GM12878 (cell line): ENCODE data around the gene NUDT13. TPM values are rescaled to one million over a fixed set of nuclear protein-coding genes. Genes with fewer than 3 reads are reported as not detected.

Source experiments
- BRCA1 ChIP-seq: IDR thresholded peaks from 2 replicates; pipeline ENCODE4 v1.6.1; 2011; ENCODE audit warnings: low read depth, low read length, improper control_type of control experiment
- FOXK2 ChIP-seq: fragments of 450-650 bp; IDR thresholded peaks from 2 replicates; pipeline ENCODE4 v1.6.1; 2017; ENCODE audit warnings: mild to moderate bottlenecking, moderate library complexity
- GATAD2B ChIP-seq: fragments of 450-650 bp; conservative IDR thresholded peaks from 2 replicates; pipeline ENCODE4 v1.6.1; 2017; ENCODE audit warnings: low read depth, mild to moderate bottlenecking, moderate library complexity
- MEF2A ChIP-seq: IDR thresholded peaks from 2 replicates; pipeline ENCODE4 v1.6.1; 2011; ENCODE audit warnings: low read depth, mild to moderate bottlenecking, low read length, moderate library complexity; ENCODE audit not compliant: insufficient read depth
- MEF2B ChIP-seq: fragments of 450-650 bp; IDR thresholded peaks from 2 replicates; pipeline ENCODE4 v1.6.1; 2018; ENCODE audit warnings: mild to moderate bottlenecking, moderate library complexity; ENCODE audit not compliant: partially characterized antibody, poor library complexity, severe bottlenecking
- MLLT1 ChIP-seq: fragments of 450-650 bp; IDR thresholded peaks from 2 replicates; pipeline ENCODE4 v1.6.1; 2016; ENCODE audit warnings: mild to moderate bottlenecking
- PAX8 ChIP-seq: fragments of 450-650 bp; IDR thresholded peaks from 2 replicates; pipeline ENCODE4 v1.6.1; 2017; ENCODE audit warnings: mild to moderate bottlenecking, moderate library complexity
- PBX3 ChIP-seq: IDR thresholded peaks from 2 replicates; pipeline ENCODE4 v1.6.1; 2011; ENCODE audit warnings: mild to moderate bottlenecking, low read depth, low read length, moderate library complexity; ENCODE audit not compliant: insufficient replicate concordance
- RCOR1 ChIP-seq: conservative IDR thresholded peaks from 2 replicates; pipeline ENCODE4 v1.6.1; 2012; ENCODE audit warnings: low read depth, low read length, improper control_type of control experiment
- ZNF24 ChIP-seq: fragments of 450-650 bp; IDR thresholded peaks from 2 replicates; pipeline ENCODE4 v1.6.1; 2017; ENCODE audit warnings: antibody characterized with exemption, mild to moderate bottlenecking
- ZNF384 ChIP-seq: IDR thresholded peaks from 2 replicates; pipeline ENCODE4 v1.6.1; 2012; ENCODE audit warnings: low read depth, mild to moderate bottlenecking, low read length, improper control_type of control experiment, borderline replicate concordance
- polyA plus RNA-seq, 11 experiments: library from polyadenylated mRNA; depleted of rRNA in 4 of 11; unstranded in 6 of 11; stranded (reverse) in 5 of 11; fragments of >200 nt; fragmentation: Nextera tagmentation in 4 of 11; fragmentation: Illumina TruSeq in 1 of 11; extraction: Ambion mirVana in 4 of 11; extraction: Trizol in 1 of 11; gene quantifications; 1 replicate in 1 of 11; 2 replicates in 10 of 11; pipeline versions ENCODE4 v1.2.1 to v1.2.3, GENCODE V29; 2011 to 2016; ENCODE audit warnings: inconsistent platforms in 2 of 11, missing spikeins in 2 of 11, low read depth in 1 of 11
- total RNA-seq, 4 experiments: library from RNA; depleted of rRNA in 3 of 4; stranded (reverse); fragments of >200 nt in 3 of 4; fragmentation: Illumina TruSeq in 1 of 4; extraction: Trizol in 1 of 4; gene quantifications; 2 replicates each; pipeline versions ENCODE4 v1.2.1 to v1.2.3, GENCODE V29; 2013 to 2021
- TF ChIP-seq, protein P1 (sequence below): IDR thresholded peaks from 2 replicates; pipeline ENCODE4 v1.6.1; 2012; ENCODE audit warnings: low read depth, low read length, improper control_type of control experiment
- TF ChIP-seq, protein P2 (sequence below), 3 experiments: IDR thresholded peaks in 2 of 3; conservative IDR thresholded peaks in 1 of 3; 2 replicates each; pipeline ENCODE4 v1.5.1; 2011; ENCODE audit warnings: low read depth in 3 of 3, low read length in 3 of 3, mild to moderate bottlenecking in 3 of 3, control low read depth in 2 of 3, moderate library complexity in 2 of 3, inconsistent platforms in 1 of 3, mixed read lengths in 1 of 3; ENCODE audit not compliant: control insufficient read depth in 2 of 3, insufficient read depth in 1 of 3; ENCODE audit errors: extremely low read depth in 1 of 3
- TF ChIP-seq, protein P3 (sequence below): fragments of 450-650 bp; IDR thresholded peaks from 2 replicates; pipeline ENCODE4 v1.6.1; 2017; ENCODE audit warnings: mild to moderate bottlenecking
- TF ChIP-seq, protein P4 (sequence below): IDR thresholded peaks from 2 replicates; pipeline ENCODE4 v1.6.1; 2012; ENCODE audit warnings: improper control_type of control experiment, low read depth, low read length; ENCODE audit not compliant: insufficient replicate concordance

The NUDT13 gene
- total and polyA plus RNA-seq, 10 of the 15 experiments (the other 5 are each of a cell fraction or from before 2014, with no cell fraction given) = 0.72 to 6.1 (median 1.9) TPM

DNA sequence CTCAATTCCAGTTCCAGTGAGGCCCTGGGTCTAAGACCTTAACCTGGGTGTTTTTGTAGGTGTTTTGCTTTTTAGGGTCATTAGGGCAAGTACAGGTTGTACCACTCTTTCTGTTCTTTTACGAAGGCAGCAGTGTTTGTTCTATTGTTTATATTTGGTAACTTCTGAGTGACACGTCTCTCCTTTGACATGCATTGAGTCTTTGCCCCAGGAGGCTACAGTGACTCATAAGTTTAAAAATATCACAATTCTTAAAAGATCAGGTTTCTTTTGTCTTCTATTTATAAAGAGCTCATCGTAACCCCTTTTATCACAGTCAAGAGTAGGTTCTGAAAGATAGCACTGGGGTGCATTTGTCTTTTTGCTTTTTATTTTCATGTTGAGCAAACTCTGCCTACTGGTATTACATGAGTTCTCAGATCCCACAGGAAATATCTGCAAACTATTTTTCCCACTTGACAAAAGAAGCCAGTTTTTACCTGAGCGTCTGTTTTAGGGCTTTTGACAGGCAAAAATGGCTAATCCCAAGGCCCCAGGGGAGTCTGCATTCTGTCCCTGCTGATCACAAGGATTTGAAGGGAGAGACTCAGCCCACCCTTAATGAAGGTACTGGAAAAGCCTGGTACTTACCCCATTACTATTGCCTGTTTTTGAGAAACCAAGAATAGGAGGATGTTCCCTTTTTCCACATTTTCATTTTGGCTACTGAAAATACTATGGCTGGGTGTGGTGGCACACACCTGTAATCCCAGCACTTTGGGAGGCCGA lies 7.9 kb downstream of the NUDT13 start (continued):
- 0 out of 2 replicates have a peak, but pooled peaks have one; percentile 46 for TF ChIP-seq GATAD2B
- TF ChIP-seq, protein P1, sequence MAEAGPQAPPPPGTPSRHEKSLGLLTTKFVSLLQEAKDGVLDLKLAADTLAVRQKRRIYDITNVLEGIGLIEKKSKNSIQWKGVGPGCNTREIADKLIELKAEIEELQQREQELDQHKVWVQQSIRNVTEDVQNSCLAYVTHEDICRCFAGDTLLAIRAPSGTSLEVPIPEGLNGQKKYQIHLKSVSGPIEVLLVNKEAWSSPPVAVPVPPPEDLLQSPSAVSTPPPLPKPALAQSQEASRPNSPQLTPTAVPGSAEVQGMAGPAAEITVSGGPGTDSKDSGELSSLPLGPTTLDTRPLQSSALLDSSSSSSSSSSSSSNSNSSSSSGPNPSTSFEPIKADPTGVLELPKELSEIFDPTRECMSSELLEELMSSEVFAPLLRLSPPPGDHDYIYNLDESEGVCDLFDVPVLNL = no peak
- TF ChIP-seq FOXK2 = no peak
- no peak for TF ChIP-seq RCOR1
- 0 out of 2 replicates have a peak, but pooled peaks have one; percentile 28 for TF ChIP-seq MLLT1
- TF ChIP-seq MEF2A = peak; percentile 97
- TF ChIP-seq PAX8 = 0 out of 2 replicates have a peak, but pooled peaks have one; percentile 46
- TF ChIP-seq BRCA1 = no peak
- peak; percentile 54; the same call in 1 of the 2 replicates for TF ChIP-seq ZNF24
- TF ChIP-seq, protein P2, sequence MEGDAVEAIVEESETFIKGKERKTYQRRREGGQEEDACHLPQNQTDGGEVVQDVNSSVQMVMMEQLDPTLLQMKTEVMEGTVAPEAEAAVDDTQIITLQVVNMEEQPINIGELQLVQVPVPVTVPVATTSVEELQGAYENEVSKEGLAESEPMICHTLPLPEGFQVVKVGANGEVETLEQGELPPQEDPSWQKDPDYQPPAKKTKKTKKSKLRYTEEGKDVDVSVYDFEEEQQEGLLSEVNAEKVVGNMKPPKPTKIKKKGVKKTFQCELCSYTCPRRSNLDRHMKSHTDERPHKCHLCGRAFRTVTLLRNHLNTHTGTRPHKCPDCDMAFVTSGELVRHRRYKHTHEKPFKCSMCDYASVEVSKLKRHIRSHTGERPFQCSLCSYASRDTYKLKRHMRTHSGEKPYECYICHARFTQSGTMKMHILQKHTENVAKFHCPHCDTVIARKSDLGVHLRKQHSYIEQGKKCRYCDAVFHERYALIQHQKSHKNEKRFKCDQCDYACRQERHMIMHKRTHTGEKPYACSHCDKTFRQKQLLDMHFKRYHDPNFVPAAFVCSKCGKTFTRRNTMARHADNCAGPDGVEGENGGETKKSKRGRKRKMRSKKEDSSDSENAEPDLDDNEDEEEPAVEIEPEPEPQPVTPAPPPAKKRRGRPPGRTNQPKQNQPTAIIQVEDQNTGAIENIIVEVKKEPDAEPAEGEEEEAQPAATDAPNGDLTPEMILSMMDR (IDR thresholded peaks at IDR 0.05 in 2 of 3, conservative IDR thresholded peaks at IDR 0.05 in 1 of 3; ENCODE audit: control insufficient read depth in 2 of 3, extremely low read depth in 1 of 3, insufficient read depth in 1 of 3, low read depth in 3 of 3, low read length in 3 of 3) = no peak
- TF ChIP-seq ZNF384 = no peak
- peak; percentile 85 for TF ChIP-seq PBX3
- TF ChIP-seq MEF2B = peak; percentile 96
- TF ChIP-seq, protein P3, sequence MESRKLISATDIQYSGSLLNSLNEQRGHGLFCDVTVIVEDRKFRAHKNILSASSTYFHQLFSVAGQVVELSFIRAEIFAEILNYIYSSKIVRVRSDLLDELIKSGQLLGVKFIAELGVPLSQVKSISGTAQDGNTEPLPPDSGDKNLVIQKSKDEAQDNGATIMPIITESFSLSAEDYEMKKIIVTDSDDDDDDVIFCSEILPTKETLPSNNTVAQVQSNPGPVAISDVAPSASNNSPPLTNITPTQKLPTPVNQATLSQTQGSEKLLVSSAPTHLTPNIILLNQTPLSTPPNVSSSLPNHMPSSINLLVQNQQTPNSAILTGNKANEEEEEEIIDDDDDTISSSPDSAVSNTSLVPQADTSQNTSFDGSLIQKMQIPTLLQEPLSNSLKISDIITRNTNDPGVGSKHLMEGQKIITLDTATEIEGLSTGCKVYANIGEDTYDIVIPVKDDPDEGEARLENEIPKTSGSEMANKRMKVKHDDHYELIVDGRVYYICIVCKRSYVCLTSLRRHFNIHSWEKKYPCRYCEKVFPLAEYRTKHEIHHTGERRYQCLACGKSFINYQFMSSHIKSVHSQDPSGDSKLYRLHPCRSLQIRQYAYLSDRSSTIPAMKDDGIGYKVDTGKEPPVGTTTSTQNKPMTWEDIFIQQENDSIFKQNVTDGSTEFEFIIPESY = no peak
- TF ChIP-seq, protein P4, sequence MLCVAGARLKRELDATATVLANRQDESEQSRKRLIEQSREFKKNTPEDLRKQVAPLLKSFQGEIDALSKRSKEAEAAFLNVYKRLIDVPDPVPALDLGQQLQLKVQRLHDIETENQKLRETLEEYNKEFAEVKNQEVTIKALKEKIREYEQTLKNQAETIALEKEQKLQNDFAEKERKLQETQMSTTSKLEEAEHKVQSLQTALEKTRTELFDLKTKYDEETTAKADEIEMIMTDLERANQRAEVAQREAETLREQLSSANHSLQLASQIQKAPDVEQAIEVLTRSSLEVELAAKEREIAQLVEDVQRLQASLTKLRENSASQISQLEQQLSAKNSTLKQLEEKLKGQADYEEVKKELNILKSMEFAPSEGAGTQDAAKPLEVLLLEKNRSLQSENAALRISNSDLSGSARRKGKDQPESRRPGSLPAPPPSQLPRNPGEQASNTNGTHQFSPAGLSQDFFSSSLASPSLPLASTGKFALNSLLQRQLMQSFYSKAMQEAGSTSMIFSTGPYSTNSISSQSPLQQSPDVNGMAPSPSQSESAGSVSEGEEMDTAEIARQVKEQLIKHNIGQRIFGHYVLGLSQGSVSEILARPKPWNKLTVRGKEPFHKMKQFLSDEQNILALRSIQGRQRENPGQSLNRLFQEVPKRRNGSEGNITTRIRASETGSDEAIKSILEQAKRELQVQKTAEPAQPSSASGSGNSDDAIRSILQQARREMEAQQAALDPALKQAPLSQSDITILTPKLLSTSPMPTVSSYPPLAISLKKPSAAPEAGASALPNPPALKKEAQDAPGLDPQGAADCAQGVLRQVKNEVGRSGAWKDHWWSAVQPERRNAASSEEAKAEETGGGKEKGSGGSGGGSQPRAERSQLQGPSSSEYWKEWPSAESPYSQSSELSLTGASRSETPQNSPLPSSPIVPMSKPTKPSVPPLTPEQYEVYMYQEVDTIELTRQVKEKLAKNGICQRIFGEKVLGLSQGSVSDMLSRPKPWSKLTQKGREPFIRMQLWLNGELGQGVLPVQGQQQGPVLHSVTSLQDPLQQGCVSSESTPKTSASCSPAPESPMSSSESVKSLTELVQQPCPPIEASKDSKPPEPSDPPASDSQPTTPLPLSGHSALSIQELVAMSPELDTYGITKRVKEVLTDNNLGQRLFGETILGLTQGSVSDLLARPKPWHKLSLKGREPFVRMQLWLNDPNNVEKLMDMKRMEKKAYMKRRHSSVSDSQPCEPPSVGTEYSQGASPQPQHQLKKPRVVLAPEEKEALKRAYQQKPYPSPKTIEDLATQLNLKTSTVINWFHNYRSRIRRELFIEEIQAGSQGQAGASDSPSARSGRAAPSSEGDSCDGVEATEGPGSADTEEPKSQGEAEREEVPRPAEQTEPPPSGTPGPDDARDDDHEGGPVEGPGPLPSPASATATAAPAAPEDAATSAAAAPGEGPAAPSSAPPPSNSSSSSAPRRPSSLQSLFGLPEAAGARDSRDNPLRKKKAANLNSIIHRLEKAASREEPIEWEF = no peak
